K562 (cell line): ENCODE measurements around the gene RNF207. TPM values are rescaled to one million over a fixed set of nuclear protein-coding genes. Genes with fewer than 3 reads are reported as not detected.

ENCODE experiments used
- DMBX1 ChIP-seq: fragments of 250-450 bp; sonication (Bioruptor Pico); IDR thresholded peaks from 2 replicates; pipeline ENCODE4 v1.8.0; 2022; ENCODE audit warnings: inconsistent platforms, mild to moderate bottlenecking, moderate library complexity, borderline replicate concordance
- HDGF ChIP-seq: fragments of 450-650 bp; IDR thresholded peaks from 2 replicates; pipeline ENCODE4 v1.6.1; 2016
- KLF1 ChIP-seq: fragments of 450-650 bp; IDR thresholded peaks from 2 replicates; pipeline ENCODE4 v1.6.1; 2016; ENCODE audit warnings: missing genetic modification characterization, missing compliant biosample characterization
- KLF6 ChIP-seq: fragments of 250-450 bp; sonication (Bioruptor Pico); IDR thresholded peaks from 2 replicates; pipeline ENCODE4 v1.4.0; 2020; ENCODE audit warnings: mild to moderate bottlenecking, moderate library complexity, borderline replicate concordance
- MIER1 ChIP-seq: fragments of 450-650 bp; IDR thresholded peaks from 2 replicates; pipeline ENCODE4 v1.6.1; 2016; ENCODE audit warnings: antibody characterized with exemption, mild to moderate bottlenecking, low read depth
- POU5F1 ChIP-seq: fragments of 150-350 bp; IDR thresholded peaks from 2 replicates; pipeline ENCODE4 v1.6.1; 2014; ENCODE audit warnings: borderline replicate concordance, low read length, low read depth, mild to moderate bottlenecking; ENCODE audit not compliant: partially characterized antibody
- SMARCE1 ChIP-seq: fragments of 450-650 bp; IDR thresholded peaks from 2 replicates; pipeline ENCODE4 v1.7.1; 2016; ENCODE audit warnings: mild to moderate bottlenecking
- SPI1 ChIP-seq: IDR thresholded peaks from 2 replicates; pipeline ENCODE4 v1.6.1; 2011; ENCODE audit warnings: low read depth, low read length, control low read depth, borderline replicate concordance
- WHSC1 ChIP-seq: IDR thresholded peaks from one replicate; pipeline ENCODE4 v1.6.1; 2012; ENCODE audit warnings: low read length, control low read depth, inconsistent platforms
- ZNF57 ChIP-seq: fragments of 450-650 bp; formaldehyde crosslinking; IDR thresholded peaks from 2 replicates; pipeline ENCODE4 v1.4.0; 2020; ENCODE audit warnings: mild to moderate bottlenecking, moderate library complexity
- polyA plus RNA-seq, 8 experiments: library from polyadenylated mRNA; depleted of rRNA in 4 of 8; stranded (reverse) in 5 of 8; unstranded in 3 of 8; fragments of >200 nt; fragmentation: Nextera tagmentation in 2 of 8; fragmentation: Illumina TruSeq in 1 of 8; extraction: Ambion mirVana in 2 of 8; extraction: Trizol in 1 of 8; gene quantifications; 2 replicates each; pipeline versions ENCODE4 v1.2.1 to v1.2.3, GENCODE V29; 2011 to 2014; ENCODE audit warnings: inconsistent platforms in 1 of 8, missing spikeins in 1 of 8
- total RNA-seq, 7 experiments: library from RNA; depleted of rRNA in 6 of 7; stranded (reverse); fragments of >200 nt in 6 of 7; fragmentation: Illumina TruSeq in 2 of 7; extraction: Trizol in 2 of 7; gene quantifications; 2 replicates each; pipeline versions ENCODE4 v1.2.1 to v1.2.3, GENCODE V29; 2011 to 2021; ENCODE audit warnings: low replicate concordance in 1 of 7
- TF ChIP-seq, protein P1 (sequence below): fragments of 250-450 bp; sonication (Bioruptor Pico); IDR thresholded peaks from 2 replicates; pipeline ENCODE4 v1.4.0; 2020; ENCODE audit warnings: mild to moderate bottlenecking, moderate library complexity
- TF ChIP-seq, protein P2 (sequence below): sonication (generic); formaldehyde crosslinking; IDR thresholded peaks from 2 replicates; pipeline ENCODE4 v1.8.0; 2022; ENCODE audit warnings: missing genetic modification reagents, mild to moderate bottlenecking, moderate library complexity, borderline replicate concordance
- TF ChIP-seq, protein P3 (sequence below), 2 experiments: fragments of 450-650 bp; IDR thresholded peaks; 2 replicates each; pipeline ENCODE4 v1.6.1; 2016
- TF ChIP-seq, protein P4 (sequence below): fragments of 450-650 bp; conservative IDR thresholded peaks from 2 replicates; pipeline ENCODE4 v1.6.1; 2016; ENCODE audit warnings: missing genetic modification characterization, low read depth, mild to moderate bottlenecking, control low read depth, missing compliant biosample characterization
- TF ChIP-seq, protein P5 (sequence below): fragments of 250-450 bp; sonication (Bioruptor Pico); IDR thresholded peaks from 2 replicates; pipeline ENCODE4 v1.8.0; 2021; ENCODE audit warnings: mild to moderate bottlenecking, moderate library complexity

Gene RNF207
- total and polyA plus RNA-seq, 9 of the 15 experiments (the other 6 are each of a cell fraction or from before 2014, with no cell fraction given): 2.7 to 30.6 (median 12.9) TPM

DNA sequence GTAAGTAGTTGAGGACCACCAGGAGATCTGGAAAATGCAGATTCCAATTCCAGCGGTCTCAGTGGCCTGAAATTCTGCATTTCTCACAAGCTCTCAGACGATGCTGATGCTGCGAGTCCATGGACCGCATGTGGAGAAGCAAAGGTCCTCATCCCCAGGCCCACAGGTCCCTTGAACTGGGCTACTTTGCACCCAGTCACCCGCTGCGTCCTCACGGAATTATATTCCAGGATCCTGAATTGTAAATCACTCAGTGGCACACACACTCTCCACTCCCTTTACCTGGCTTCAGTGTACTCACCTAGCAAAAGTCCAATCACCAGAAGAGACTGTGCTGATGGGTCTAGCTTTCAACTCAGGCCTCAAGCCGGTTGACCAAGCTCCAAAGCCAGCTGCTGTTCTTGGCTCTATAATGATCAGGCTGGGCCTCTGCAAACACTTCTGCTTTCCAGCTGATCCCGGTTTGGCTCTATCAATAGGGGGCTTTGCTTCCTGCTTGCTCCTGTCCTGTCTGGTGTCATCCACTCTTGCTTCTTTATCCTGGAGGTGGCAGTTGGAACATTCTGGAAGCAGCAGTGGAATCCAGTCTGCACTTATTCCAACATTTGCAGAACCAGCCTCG, 5.6 kb upstream of the RNF207 start (continued):
- TF ChIP-seq SPI1 (peak; percentile 73; the same call in 1 of the 2 replicates), MIER1 (peak; percentile 4; the same call in 1 of the 2 replicates), KLF1 (tag) (peak; percentile 29; the same call in 1 of the 2 replicates), SMARCE1 (peak; percentile 3; the same call in 1 of the 2 replicates), POU5F1 (no peak), KLF6 (0 out of 2 replicates have a peak, but pooled peaks have one; percentile 29), ZNF57 (CRISPR knock-in tag) (0 out of 2 replicates have a peak, but pooled peaks have one; percentile 16), WHSC1 (no peak), HDGF (peak; percentile 84; the same call in 1 of the 2 replicates), DMBX1 (0 out of 2 replicates have a peak, but pooled peaks have one; percentile 26)
- TF ChIP-seq, protein P1, sequence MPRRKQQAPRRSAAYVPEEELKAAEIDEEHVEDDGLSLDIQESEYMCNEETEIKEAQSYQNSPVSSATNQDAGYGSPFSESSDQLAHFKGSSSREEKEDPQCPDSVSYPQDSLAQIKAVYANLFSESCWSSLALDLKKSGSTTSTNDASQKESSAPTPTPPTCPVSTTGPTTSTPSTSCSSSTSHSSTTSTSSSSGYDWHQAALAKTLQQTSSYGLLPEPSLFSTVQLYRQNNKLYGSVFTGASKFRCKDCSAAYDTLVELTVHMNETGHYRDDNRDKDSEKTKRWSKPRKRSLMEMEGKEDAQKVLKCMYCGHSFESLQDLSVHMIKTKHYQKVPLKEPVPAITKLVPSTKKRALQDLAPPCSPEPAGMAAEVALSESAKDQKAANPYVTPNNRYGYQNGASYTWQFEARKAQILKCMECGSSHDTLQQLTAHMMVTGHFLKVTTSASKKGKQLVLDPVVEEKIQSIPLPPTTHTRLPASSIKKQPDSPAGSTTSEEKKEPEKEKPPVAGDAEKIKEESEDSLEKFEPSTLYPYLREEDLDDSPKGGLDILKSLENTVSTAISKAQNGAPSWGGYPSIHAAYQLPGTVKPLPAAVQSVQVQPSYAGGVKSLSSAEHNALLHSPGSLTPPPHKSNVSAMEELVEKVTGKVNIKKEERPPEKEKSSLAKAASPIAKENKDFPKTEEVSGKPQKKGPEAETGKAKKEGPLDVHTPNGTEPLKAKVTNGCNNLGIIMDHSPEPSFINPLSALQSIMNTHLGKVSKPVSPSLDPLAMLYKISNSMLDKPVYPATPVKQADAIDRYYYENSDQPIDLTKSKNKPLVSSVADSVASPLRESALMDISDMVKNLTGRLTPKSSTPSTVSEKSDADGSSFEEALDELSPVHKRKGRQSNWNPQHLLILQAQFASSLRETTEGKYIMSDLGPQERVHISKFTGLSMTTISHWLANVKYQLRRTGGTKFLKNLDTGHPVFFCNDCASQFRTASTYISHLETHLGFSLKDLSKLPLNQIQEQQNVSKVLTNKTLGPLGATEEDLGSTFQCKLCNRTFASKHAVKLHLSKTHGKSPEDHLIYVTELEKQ (CRISPR knock-in tag): 0 out of 2 replicates have a peak, but pooled peaks have one; percentile 46
- TF ChIP-seq, protein P2, sequence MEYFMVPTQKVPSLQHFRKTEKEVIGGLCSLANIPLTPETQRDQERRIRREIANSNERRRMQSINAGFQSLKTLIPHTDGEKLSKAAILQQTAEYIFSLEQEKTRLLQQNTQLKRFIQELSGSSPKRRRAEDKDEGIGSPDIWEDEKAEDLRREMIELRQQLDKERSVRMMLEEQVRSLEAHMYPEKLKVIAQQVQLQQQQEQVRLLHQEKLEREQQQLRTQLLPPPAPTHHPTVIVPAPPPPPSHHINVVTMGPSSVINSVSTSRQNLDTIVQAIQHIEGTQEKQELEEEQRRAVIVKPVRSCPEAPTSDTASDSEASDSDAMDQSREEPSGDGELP (CRISPR knock-in tag): peak; percentile 61
- TF ChIP-seq, protein P3, sequence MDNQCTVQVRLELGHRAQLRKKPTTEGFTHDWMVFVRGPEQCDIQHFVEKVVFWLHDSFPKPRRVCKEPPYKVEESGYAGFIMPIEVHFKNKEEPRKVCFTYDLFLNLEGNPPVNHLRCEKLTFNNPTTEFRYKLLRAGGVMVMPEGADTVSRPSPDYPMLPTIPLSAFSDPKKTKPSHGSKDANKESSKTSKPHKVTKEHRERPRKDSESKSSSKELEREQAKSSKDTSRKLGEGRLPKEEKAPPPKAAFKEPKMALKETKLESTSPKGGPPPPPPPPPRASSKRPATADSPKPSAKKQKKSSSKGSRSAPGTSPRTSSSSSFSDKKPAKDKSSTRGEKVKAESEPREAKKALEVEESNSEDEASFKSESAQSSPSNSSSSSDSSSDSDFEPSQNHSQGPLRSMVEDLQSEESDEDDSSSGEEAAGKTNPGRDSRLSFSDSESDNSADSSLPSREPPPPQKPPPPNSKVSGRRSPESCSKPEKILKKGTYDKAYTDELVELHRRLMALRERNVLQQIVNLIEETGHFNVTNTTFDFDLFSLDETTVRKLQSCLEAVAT (IDR thresholded peaks at IDR 0.05): peak in 1 of 2 experiments; percentile 9; a peak in 1 of 4 replicates
- TF ChIP-seq, protein P4, sequence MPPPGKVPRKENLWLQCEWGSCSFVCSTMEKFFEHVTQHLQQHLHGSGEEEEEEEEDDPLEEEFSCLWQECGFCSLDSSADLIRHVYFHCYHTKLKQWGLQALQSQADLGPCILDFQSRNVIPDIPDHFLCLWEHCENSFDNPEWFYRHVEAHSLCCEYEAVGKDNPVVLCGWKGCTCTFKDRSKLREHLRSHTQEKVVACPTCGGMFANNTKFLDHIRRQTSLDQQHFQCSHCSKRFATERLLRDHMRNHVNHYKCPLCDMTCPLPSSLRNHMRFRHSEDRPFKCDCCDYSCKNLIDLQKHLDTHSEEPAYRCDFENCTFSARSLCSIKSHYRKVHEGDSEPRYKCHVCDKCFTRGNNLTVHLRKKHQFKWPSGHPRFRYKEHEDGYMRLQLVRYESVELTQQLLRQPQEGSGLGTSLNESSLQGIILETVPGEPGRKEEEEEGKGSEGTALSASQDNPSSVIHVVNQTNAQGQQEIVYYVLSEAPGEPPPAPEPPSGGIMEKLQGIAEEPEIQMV (tag): 0 out of 2 replicates have a peak, but pooled peaks have one; percentile 3
- TF ChIP-seq, protein P5, sequence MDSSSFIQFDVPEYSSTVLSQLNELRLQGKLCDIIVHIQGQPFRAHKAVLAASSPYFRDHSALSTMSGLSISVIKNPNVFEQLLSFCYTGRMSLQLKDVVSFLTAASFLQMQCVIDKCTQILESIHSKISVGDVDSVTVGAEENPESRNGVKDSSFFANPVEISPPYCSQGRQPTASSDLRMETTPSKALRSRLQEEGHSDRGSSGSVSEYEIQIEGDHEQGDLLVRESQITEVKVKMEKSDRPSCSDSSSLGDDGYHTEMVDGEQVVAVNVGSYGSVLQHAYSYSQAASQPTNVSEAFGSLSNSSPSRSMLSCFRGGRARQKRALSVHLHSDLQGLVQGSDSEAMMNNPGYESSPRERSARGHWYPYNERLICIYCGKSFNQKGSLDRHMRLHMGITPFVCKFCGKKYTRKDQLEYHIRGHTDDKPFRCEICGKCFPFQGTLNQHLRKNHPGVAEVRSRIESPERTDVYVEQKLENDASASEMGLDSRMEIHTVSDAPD (CRISPR knock-in tag): no peak
